ENCODE data around the gene PIH1D1. TPM values are rescaled to one million over a fixed set of nuclear protein-coding genes. Genes with fewer than 3 reads are reported as not detected.

PIH1D1 gene
- total RNA-seq, 1 donor from 2014 or later, result 83.7 TPM

GRCh38 chr19:49441210-49441959 is 10.2 kb downstream of the PIH1D1 start, which contains the start of gene SLC17A7:
SLC17A7 (minus strand) TSS chr19:49441527; CDS start chr19:49441379, 148 bp downstream.
- H3K27me3 Mint-ChIP-seq (ENCODE audit: low read depth), result peaks cover 68% of the 10 kb centered on the region
- H3K36me3 Mint-ChIP-seq, result no peaks in the 10 kb centered on the region
- TF ChIP-seq, protein P1, sequence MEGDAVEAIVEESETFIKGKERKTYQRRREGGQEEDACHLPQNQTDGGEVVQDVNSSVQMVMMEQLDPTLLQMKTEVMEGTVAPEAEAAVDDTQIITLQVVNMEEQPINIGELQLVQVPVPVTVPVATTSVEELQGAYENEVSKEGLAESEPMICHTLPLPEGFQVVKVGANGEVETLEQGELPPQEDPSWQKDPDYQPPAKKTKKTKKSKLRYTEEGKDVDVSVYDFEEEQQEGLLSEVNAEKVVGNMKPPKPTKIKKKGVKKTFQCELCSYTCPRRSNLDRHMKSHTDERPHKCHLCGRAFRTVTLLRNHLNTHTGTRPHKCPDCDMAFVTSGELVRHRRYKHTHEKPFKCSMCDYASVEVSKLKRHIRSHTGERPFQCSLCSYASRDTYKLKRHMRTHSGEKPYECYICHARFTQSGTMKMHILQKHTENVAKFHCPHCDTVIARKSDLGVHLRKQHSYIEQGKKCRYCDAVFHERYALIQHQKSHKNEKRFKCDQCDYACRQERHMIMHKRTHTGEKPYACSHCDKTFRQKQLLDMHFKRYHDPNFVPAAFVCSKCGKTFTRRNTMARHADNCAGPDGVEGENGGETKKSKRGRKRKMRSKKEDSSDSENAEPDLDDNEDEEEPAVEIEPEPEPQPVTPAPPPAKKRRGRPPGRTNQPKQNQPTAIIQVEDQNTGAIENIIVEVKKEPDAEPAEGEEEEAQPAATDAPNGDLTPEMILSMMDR (IDR thresholded peaks at IDR 0.05; ENCODE audit: unreplicated experiment), result no peak
- peak within 1 kb of the TSS; percentile 75 for H3K4me3 Mint-ChIP-seq
- H3K4me1 Mint-ChIP-seq, result peaks cover 20% of the 10 kb centered on the region
- no peak for DNase-seq (ENCODE audit: low spot score in 2 of 2, unreplicated experiment in 2 of 2)
- no peak within 1 kb of the TSS for H3K27ac Mint-ChIP-seq
- no peaks in the 10 kb centered on the region for H3K9me3 Mint-ChIP-seq

DNA sequence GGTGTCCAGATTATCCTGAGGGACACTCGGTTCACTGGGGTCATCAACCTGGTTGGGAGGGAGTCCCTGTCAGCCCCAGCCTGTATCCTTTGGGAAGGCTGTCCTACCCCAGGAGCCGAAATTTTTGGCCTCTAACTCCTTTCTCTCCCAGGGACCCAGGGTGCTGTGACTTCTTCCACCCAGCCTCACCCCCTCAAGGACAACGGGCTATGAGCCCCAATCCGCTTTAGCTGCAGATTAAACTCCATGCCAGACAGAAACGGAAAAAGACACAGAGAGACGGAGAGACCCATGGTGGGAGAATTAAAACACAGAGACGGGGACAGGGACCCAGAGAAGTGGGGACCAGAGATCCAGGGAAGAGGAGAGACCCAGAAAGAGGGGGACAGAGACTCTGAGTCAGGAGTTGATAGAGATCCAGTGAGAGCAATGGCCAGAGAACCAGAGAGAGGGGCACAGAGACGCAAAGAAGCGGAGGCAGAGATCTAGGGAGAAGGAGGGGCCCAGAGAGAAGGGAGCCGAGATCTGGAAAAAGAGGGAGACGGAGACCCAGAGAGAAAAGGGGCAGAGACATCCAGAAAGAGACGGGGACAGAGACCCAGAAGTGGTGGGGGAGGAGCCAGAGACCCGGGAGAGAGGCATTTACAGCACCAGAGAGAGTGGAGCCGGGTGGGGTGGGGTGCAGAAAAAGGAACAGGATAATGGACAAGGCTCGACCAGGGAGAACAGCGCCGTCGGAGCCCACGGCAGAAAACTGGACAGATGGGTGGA is 11.0 kb downstream of the PIH1D1 start:
- TF ChIP-seq, protein P1 (IDR thresholded peaks at IDR 0.05; ENCODE audit: unreplicated experiment), result no peak
- no peak overlapping the region for H3K27ac Mint-ChIP-seq
- H3K4me1 Mint-ChIP-seq, result peaks cover 20% of the 10 kb centered on the region
- H3K4me3 Mint-ChIP-seq, result peak overlapping the region; percentile 44
- H3K36me3 Mint-ChIP-seq, result no peaks in the 10 kb centered on the region
- H3K27me3 Mint-ChIP-seq (ENCODE audit: low read depth), result peaks cover 76% of the 10 kb centered on the region
- no peak for DNase-seq (ENCODE audit: low spot score in 2 of 2, unreplicated experiment in 2 of 2)
- no peaks in the 10 kb centered on the region for H3K9me3 Mint-ChIP-seq

DNA sequence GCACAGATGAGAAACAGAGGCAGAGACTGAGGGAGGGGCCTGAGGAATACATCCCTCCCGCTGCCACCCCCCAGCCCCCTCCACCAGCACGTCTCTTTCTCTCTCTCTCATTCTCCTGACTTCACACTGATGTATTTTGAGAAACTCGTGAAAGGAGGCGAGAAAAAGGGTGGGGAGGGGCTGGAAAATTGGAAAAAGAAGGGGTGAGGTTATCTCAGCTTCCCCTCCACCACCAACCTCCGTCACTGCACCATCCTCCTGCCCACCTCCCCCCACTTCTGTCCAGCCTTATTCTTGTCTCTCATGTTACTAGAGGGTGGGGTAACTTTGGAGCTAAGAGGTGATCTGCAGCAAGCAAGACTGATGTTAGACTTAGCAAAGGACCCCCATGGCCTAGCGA is 11.8 kb downstream of the PIH1D1 start:
- no peak overlapping the region for H3K27ac Mint-ChIP-seq
- H3K4me1 Mint-ChIP-seq, result peaks cover 20% of the 10 kb centered on the region
- DNase-seq (ENCODE audit: low spot score in 2 of 2, unreplicated experiment in 2 of 2), result no peak
- H3K9me3 Mint-ChIP-seq, result no peaks in the 10 kb centered on the region
- H3K36me3 Mint-ChIP-seq, result no peaks in the 10 kb centered on the region
- H3K27me3 Mint-ChIP-seq (ENCODE audit: low read depth), result peaks cover 84% of the 10 kb centered on the region
- TF ChIP-seq, protein P1 (IDR thresholded peaks at IDR 0.05; ENCODE audit: unreplicated experiment), result no peak
- H3K4me3 Mint-ChIP-seq, result no peak overlapping the region

- H3K27me3 Mint-ChIP-seq (ENCODE audit: low read depth), result peaks cover 97% of the 10 kb centered on the region
- no peaks in the 10 kb centered on the region for H3K9me3 Mint-ChIP-seq
- DNase-seq (ENCODE audit: low spot score in 2 of 2, unreplicated experiment in 2 of 2), result no peak
- peaks cover 20% of the 10 kb centered on the region for H3K4me1 Mint-ChIP-seq
- TF ChIP-seq, protein P1 (IDR thresholded peaks at IDR 0.05; ENCODE audit: unreplicated experiment), result no peak
- no peak overlapping the region for H3K27ac Mint-ChIP-seq
- no peaks in the 10 kb centered on the region for H3K36me3 Mint-ChIP-seq
- no peak overlapping the region for H3K4me3 Mint-ChIP-seq
Observed at GRCh38 chr19:49438261-49438660, 13.4 kb downstream of the PIH1D1 start.

DNA sequence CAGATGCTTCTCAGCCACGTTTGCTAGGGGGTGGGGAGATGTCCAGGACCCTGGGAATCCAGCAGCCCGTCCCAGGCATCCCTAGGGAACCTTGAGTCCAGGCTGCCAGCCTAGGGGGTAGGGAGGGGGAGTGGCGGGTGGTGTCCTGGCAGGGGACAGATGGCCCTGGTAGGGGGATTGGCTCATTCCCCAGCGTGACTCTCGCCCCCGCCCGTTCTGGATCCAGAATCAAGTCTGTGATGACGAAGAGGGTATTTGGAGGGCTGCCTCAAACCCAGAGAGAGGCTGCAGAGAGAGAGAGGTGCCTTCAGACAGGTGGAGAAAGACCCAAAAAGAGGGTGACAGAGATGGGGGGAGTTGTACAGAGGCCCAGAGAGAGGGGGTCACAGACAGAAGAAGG is 14.4 kb downstream of the PIH1D1 start:
- TF ChIP-seq, protein P1 (IDR thresholded peaks at IDR 0.05; ENCODE audit: unreplicated experiment), result no peak
- H3K4me3 Mint-ChIP-seq, result no peak overlapping the region
- no peak overlapping the region for H3K27ac Mint-ChIP-seq
- H3K27me3 Mint-ChIP-seq (ENCODE audit: low read depth), result peaks cover 97% of the 10 kb centered on the region
- H3K36me3 Mint-ChIP-seq, result no peaks in the 10 kb centered on the region
- no peak for DNase-seq (ENCODE audit: low spot score in 2 of 2, unreplicated experiment in 2 of 2)
- peaks cover 17% of the 10 kb centered on the region for H3K4me1 Mint-ChIP-seq
- H3K9me3 Mint-ChIP-seq, result no peaks in the 10 kb centered on the region

Data from mesothelial cell of epicardium (in vitro differentiated cells).